ENCODE data around the gene CDNF.
"Not testable (repeated sequence)": the region's sequence is repeated elsewhere in the genome, so short reads cannot be mapped to it uniquely, and the experiment has no call there.

CDNF gene

GRCh38 chr10:14839305-14839695, 1.5 kb upstream of the CDNF start:
- no peak for DNase-seq (ENCODE audit: low read depth in 2 of 2, low spot score in 1 of 2)

GRCh38 chr10:14838582-14839304, 906 bp upstream of the CDNF start:
- no peak for DNase-seq (ENCODE audit: low read depth in 2 of 2, low spot score in 1 of 2)

- no peak for DNase-seq (ENCODE audit: low read depth in 2 of 2, low spot score in 1 of 2)
Observed at GRCh38 chr10:14837003-14837756, 657 bp downstream of the CDNF start.

- no peak for DNase-seq (ENCODE audit: low read depth in 2 of 2, low spot score in 1 of 2)
Observed at GRCh38 chr10:14836208-14836607, 1.6 kb downstream of the CDNF start.

GRCh38 chr10:14833106-14833505, 4.7 kb downstream of the CDNF start:
- DNase-seq (ENCODE audit: low read depth in 2 of 2, low spot score in 1 of 2), result no peak

- no peak for DNase-seq (ENCODE audit: low read depth in 2 of 2, low spot score in 1 of 2)
Observed at GRCh38 chr10:14826076-14826829, 11.6 kb downstream of the CDNF start.

- no peak for DNase-seq (ENCODE audit: low read depth in 2 of 2, low spot score in 1 of 2)
Observed at GRCh38 chr10:14823966-14824365, 13.9 kb downstream of the CDNF start.

GRCh38 chr10:14822879-14823755, 14.7 kb downstream of the CDNF start:
- no peak for DNase-seq (ENCODE audit: low read depth in 2 of 2, low spot score in 1 of 2)

- no peak for DNase-seq (ENCODE audit: low read depth in 2 of 2, low spot score in 1 of 2)
Observed at GRCh38 chr10:14821635-14822375, 16.0 kb downstream of the CDNF start.

- DNase-seq (ENCODE audit: low read depth in 2 of 2, low spot score in 1 of 2), result no peak
Observed at GRCh38 chr10:14820775-14821154, 17.1 kb downstream of the CDNF start.

- DNase-seq (ENCODE audit: low read depth in 2 of 2, low spot score in 1 of 2), result no peak
Observed at GRCh38 chr10:14820010-14820774, 17.6 kb downstream of the CDNF start.

- not testable (repeated sequence) for DNase-seq (ENCODE audit: low read depth in 2 of 2, low spot score in 1 of 2)
Observed at GRCh38 chr10:14816717-14817116, 21.1 kb downstream of the CDNF start.

GRCh38 chr10:14815681-14816080, 22.2 kb downstream of the CDNF start:
- no peak for DNase-seq (ENCODE audit: low read depth in 2 of 2, low spot score in 1 of 2)

- DNase-seq (ENCODE audit: low read depth in 2 of 2, low spot score in 1 of 2), result no peak
Observed at GRCh38 chr10:14812271-14812670, 25.6 kb downstream of the CDNF start.

- DNase-seq (ENCODE audit: low read depth in 2 of 2, low spot score in 1 of 2), result no peak
Observed at GRCh38 chr10:14810969-14811953, 26.6 kb downstream of the CDNF start.

GRCh38 chr10:14806318-14806717, 31.5 kb downstream of the CDNF start:
- no peak for DNase-seq (ENCODE audit: low read depth in 2 of 2, low spot score in 1 of 2)

GRCh38 chr10:14803827-14804226, 34.0 kb downstream of the CDNF start:
- DNase-seq (ENCODE audit: low read depth in 2 of 2, low spot score in 1 of 2), result no peak

- no peak for DNase-seq (ENCODE audit: low read depth in 2 of 2, low spot score in 1 of 2)
Observed at GRCh38 chr10:14801723-14802122, 36.1 kb downstream of the CDNF start.

Data from stimulated activated CD8-positive, alpha-beta memory T cell treated with anti-CD3 and anti-CD28 coated beads, Interleukin-4, amount 100 ng/mL, for 4 hours (primary cell).